IPS-18c (cell line): ENCODE results near the gene IDH3A.

ENCODE experiments used
- H3K4me3 ChIP-seq: 2 replicates; pipeline ENCODE4 v1.7.0; 2013; ENCODE audit warnings: low read depth, mild to moderate bottlenecking, low read length, moderate library complexity; ENCODE audit not compliant: insufficient read depth
- H3K9me3 ChIP-seq: one replicate; pipeline ENCODE4 v1.6.1; 2013; ENCODE audit warnings: mild to moderate bottlenecking, low read length, moderate library complexity; ENCODE audit not compliant: control insufficient read depth, insufficient read depth

The IDH3A gene

GRCh38 chr15:78207641-78208340 lies 58.6 kb downstream of the IDH3A start:
- no peaks in the 10 kb centered on the region for H3K9me3 ChIP-seq
- H3K4me3 ChIP-seq, result no peak overlapping the region

GRCh38 chr15:78208341-78208844 lies 59.2 kb downstream of the IDH3A start:
- Histone ChIP-seq H3K4me3 (no peak overlapping the region), H3K9me3 (no peaks in the 10 kb centered on the region)

DNA sequence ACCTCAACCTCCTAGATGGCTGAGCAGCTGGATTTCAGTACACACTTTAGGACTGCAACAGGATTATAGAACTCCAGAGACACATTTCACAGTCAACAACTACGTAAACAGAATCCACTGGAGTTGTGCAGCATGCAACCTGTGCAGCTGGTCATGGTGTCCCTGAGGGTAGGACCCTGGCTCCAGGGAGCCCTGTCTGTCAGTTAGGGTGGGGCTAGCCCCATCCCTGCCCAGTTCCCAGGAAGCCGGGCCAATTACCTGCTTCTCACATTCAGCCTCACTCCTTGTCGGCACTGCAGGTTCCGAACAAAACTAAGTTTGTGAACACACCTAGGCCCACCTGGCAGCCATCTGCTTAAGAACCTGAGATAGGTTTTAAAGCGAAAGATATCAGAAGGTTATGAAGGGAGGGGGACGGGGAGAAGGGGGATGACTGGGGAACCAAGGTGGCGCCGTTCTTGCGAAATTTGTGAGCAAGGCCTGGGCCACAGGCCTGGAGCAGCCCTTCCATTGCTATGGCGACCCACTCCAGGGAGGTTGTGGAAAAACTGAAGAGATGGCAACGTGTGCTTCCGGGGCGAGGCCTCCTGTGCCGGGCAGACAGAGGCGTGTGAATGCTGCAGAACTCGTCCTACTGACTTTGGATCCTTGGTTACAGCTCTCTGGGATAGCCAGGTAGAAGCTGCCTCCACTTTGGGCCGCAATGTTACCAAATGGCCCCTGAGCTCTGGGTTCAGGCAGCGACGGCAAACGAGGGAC lies 59.9 kb downstream of the IDH3A start:
- no peak overlapping the region for H3K4me3 ChIP-seq

GRCh38 chr15:78209646-78210348 lies 60.6 kb downstream of the IDH3A start:
- H3K4me3 ChIP-seq, result no peak overlapping the region
- no peaks in the 10 kb centered on the region for H3K9me3 ChIP-seq

More for the DNA sequence above, 59.9 kb downstream of the IDH3A start:
- H3K9me3 ChIP-seq, result no peaks in the 10 kb centered on the region

- no peak overlapping the region for H3K4me3 ChIP-seq
- H3K9me3 ChIP-seq, result no peaks in the 10 kb centered on the region
Measured at GRCh38 chr15:78210349-78210717, 61.2 kb downstream of the IDH3A start.

- no peak overlapping the region for H3K4me3 ChIP-seq
Measured at GRCh38 chr15:78211189-78211921, 62.2 kb downstream of the IDH3A start.

DNA sequence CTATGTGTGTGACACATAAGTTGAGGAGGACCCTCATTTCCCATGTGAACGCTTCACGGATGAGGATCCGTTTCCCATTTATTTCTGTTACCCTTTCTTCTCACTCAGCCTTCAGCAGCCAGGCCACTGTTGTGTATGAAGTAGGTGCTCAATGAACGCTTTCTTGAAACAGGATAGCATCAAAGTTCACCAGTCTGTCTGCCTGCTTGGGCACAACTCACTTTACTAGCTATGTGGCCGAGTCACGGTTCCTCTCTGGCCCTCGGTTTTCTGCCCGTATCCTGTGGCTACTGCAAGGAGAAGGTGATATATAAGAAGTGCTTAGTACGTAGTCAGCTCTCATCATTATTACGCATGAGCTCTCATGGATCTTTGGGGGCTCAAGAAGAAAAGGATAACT lies 62.8 kb downstream of the IDH3A start:
- Histone ChIP-seq H3K4me3 (no peak overlapping the region), H3K9me3 (no peaks in the 10 kb centered on the region)

More at GRCh38 chr15:78211189-78211921, 62.2 kb downstream of the IDH3A start:
- no peaks in the 10 kb centered on the region for H3K9me3 ChIP-seq

DNA sequence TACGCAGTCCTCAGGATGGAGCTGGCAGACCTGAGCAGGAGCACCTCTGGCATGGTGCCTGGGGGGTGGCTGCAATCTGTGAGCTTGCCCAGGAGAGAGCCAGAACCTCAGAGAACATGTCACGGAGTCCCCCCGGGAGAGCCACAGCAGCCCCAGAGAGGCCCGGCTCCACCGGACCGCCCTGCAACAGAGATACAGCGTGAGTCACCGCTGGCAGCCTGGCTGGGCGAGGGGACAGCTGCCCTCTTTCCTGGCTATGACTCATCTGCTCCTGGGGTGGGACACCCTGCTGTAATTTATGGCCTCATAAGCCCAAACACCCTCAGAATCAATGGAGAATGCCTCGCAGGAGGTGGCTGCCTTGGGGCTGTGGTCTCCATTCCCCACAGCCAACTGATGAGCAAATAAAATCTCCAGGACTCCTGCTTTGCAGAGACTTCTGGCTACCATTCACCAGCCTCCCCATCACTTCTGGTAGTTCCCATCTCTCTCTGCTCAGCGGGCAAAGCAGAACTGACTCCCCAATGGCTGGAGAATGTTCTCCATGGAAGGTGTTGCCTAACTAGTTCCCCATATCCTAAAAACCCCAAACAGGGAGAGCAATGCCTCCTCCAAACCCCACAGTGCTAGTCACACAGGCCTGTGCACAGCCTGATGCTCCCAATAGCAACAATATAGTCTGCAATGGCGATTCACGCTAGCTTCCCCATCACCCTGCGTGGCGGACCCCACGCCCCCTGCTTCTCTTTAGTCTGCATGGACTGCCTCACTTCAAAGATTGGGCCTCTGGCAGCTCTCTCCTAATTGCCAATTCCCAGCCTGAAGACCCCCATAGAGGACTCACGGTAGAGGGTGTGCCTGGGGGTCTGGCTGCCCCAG lies 63.6 kb downstream of the IDH3A start:
- H3K9me3 ChIP-seq, result no peaks in the 10 kb centered on the region
- H3K4me3 ChIP-seq, result no peak overlapping the region

DNA sequence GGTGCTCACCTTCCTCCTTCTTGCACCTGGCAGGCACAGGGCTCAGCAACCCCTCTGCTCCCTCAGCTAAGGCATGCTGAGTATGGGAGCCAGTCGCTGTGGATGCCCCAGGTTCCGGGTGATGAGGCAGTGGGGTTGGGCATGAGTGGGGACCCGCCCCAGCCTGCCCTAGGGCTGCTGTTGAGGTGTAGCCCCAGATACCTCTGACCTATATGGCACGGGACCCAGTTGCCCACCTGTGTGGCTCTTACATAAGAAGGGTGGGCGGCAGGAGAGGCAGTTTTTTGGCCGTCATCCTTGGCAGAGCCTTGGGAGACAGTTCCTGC lies 64.2 kb downstream of the IDH3A start:
- H3K4me3 ChIP-seq, result no peak overlapping the region

GRCh38 chr15:78213956-78214355 lies 64.8 kb downstream of the IDH3A start:
- H3K9me3 ChIP-seq, result no peaks in the 10 kb centered on the region
- no peak overlapping the region for H3K4me3 ChIP-seq

More for the DNA sequence above, 64.2 kb downstream of the IDH3A start:
- no peaks in the 10 kb centered on the region for H3K9me3 ChIP-seq

- no peak overlapping the region for H3K4me3 ChIP-seq
- H3K9me3 ChIP-seq, result no peaks in the 10 kb centered on the region
Measured at GRCh38 chr15:78216276-78217104, 67.3 kb downstream of the IDH3A start.

- H3K4me3 ChIP-seq, result no peak overlapping the region
- peaks cover 2% of the 10 kb centered on the region for H3K9me3 ChIP-seq
Measured at GRCh38 chr15:78220713-78221112, 71.6 kb downstream of the IDH3A start.
